Measurements from ENCODE around the gene CNN3.

GRCh38 chr1:94873520-94874351 is 53.2 kb downstream of the CNN3 start:
- TF ChIP-seq CTCF (IDR thresholded peaks at IDR 0.05 in 4 of 5, conservative IDR thresholded peaks at IDR 0.05 in 1 of 5) (no peak), POLR2A (IDR thresholded peaks at IDR 0.05) (no peak)
